HuH-7 (cell line): ENCODE measurements around the gene SMG9.
A peak's percentile ranks its signal among the peaks of the same experiment; 100 is the strongest.

ENCODE experiments used
- DNase-seq: peaks from one replicate; pipeline ENCODE4 v3.0.0; 2011; ENCODE audit warnings: low spot score

The SMG9 gene, protein sequence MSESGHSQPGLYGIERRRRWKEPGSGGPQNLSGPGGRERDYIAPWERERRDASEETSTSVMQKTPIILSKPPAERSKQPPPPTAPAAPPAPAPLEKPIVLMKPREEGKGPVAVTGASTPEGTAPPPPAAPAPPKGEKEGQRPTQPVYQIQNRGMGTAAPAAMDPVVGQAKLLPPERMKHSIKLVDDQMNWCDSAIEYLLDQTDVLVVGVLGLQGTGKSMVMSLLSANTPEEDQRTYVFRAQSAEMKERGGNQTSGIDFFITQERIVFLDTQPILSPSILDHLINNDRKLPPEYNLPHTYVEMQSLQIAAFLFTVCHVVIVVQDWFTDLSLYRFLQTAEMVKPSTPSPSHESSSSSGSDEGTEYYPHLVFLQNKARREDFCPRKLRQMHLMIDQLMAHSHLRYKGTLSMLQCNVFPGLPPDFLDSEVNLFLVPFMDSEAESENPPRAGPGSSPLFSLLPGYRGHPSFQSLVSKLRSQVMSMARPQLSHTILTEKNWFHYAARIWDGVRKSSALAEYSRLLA

DNA sequence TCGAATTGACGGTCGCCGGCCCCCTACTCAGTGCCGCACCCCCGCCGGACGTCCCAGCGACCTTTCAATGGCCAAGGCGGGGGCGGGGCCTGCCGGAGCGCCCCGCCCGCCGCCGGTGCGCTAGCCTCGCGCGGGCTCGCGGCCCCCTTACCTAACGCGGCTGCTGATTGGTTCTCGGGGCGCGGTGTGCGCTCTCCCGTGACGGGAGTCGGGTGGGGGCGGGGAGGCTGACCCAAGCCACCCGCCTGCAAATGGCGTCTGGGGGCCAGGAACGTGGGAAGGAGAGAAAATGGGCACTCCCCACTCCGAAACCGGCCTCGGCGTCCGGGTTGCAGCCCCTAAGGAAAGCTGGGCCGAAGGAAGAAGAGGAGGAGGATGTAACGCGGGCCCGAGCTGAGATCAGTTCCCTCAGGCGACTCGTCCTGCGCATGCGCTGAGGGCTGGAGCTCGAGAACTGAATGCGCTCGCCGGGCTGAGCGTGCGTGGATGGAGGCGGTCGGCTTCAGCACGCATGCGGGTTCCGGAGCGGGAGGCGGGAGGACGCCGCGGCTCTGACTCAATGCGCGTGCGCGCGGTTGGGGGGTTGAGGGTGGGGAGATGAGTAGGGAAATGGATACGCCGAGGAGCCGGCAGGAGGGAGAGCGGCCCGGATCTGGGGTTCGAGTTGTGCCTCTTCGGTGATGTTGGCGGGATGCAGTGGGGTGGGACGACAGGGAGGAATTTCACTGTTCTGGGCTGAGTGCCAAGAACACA lies at the start of gene SMG9:
TSS of gene SMG9 (minus strand) at position 460 of the 753 bp plus-strand sequence. CDS start 4,221 bp downstream, outside the sequence.
- peak; percentile 97 for DNase-seq

GRCh38 chr19:43804432-43804831 lies 49.7 kb upstream of the SMG9 start:
- no peak for DNase-seq

DNA sequence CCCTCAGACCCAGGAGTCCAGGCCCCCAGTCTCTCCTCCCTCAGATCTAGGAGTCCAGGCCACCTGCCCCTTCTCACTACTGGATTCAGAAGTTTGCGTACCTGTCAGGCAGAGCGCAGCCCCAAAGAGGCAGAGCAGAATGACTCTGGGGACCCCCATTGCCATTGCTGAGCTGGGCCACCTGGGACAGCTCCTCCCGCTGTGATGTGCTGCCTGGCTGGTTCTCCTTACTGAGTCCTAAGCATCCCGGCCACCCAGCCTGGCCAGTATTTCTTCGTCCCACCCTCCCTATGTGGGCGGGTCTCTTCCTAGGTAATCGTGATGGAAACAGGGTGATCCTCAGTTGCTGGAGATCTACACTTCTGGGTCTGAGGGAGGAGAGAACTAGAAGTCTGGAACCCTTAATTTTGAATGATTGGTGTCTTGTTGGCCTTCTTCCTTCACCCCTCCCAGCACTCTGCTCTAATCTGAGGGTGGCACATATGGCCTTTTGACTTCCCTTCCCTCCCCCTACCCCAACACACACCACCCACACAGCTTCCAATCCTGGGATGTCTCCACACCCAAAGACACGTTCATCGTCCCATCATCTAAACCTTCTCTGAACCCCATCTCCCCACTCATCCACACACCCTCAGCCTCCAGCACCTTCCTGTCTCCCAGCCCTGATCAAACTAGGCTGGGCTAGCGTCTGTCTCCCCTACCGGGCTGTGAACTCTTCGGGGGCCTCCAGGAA lies 47.6 kb upstream of the SMG9 start, which contains the start of gene LYPD5:
TSS of gene LYPD5 (minus strand) at position 232 of the 736 bp plus-strand sequence. CDS start at position 165, 67 bp downstream.
- no peak for DNase-seq

DNA sequence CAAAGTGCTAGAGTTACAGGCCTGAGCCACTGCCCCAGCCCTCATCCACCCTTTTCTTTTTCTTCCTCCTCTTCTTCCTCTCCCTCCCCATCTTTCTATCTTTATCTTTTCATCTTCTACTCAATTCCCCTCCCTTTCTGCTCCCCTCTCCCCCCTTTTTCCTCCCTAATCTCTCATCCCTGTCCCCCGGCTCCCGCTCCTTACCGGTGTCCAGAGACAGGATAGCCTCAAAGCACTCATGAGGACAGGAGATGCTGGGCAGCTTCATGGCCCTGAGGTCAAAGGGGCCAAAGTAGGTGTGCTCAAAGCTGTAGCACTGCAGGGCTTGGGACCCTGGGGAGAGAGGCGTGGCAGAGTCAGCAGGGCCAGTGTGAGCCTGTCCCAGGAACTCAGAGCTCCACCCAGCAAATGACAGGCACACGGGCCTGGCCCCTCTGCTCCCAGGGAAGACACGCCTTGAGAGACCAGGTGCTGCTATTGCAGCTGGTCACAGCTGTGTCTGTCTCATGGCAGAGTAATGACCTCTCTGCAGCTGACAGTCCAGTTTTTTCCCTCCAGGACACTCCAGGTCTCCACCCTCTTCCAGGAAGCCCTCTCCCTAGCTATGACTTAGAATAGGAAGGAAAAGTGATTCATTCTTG lies 44.9 kb upstream of the SMG9 start:
- no peak for DNase-seq

DNA sequence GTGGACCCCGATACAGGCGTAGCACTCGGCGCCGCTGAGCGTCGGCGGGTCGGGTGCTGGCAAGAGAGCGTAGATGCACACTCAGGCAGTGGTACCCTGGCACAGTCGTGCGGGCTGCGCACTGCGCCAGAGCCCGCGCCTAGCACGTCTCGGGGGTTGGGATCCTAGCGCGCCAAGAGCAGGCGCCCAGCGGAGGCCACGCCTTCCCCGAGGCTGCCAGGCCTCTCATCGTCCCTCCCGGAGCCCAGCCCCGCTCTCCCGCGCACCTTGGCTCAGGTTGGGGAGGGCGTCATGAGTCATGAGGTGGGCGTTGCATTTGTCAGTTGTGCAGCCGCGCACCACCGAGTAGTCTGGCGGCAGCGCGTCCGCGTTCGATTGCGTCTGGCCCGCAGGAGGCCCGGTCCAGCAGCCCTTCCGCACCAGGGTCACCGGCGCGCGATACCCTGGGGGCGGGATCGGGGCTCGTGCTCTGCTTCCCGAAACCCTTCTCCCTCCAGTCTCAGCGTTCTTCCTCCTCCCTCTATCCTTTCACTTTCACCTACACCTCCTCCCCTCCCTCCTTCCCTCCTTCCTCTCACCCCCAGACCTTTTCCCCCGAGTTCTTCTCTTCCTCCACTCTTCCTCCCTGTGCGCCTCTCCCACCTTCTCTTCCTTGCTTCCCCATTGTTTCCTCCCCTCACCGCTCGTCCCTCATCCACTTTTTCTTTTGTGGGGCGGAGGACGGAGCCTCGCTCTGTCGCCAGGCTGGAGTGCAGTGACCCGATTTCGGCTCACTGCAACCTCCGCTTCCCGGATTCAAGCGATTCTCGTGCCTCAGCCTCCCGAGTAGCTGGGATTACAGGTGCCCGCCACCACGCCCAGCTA lies 44.0 kb upstream of the SMG9 start:
- DNase-seq = no peak

DNA sequence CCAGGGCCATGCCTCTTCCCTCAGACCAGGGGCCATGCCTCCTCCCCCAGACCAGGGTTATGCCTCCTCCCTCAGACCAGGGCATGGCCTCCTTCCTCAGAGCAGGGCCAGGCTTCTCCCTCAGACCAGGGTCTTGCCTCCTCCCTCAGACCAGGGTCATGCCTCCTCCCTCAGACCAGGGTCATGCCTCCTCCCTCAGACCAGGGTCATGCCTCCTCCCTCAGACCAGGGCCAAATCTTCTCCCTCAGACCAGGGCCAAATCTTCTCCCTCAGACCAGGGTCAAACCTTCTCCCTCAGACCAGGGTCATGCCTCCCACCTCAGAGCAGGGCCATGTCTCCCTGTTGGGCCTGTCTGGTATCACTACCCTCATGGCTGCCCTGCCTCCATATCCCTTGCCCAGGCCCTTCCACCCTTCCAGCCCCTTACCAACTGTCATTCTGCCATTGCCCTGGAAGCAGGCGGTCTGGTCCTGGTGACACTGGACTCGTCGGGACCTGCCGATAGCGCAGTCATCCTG lies 43.3 kb upstream of the SMG9 start:
- no peak for DNase-seq

DNA sequence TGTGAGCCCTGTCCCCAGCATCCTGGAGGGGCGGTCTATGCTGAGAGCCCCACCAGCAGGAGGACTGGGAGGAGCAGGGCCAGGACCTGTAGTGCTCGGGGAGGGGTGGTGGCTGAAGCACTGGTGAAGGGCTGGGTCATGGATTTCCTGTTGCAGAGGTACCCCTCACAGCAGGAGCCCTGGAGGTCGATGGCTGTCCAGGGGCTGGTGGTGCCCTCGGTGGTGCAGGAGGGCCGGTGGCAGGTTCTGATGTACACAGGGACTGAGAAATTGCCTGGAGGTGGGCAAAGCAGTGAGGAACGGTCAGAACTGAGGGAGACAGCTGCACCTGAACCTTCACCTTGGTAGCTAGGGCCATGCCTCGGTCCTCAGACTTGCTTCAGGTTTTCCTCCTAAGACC lies 42.8 kb upstream of the SMG9 start:
- DNase-seq = no peak

DNA sequence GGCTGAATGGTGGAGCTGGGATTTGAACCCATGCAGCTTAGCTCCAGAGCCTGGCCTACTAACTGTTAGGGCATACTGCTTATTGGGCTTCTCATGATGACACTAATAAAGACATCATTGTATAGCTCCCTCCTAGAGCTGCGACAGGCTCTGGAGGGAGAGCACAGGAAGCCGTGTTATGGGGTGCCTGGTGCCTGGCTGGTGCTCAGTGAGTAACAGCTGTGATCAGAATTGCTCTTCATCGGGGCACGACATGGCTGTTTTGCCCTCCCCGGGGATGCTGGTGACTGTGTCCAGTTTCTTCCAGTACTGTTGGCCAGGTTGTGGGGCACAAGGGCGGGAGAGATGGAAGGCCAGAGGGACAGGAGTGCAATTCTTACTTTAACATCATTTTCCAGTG lies 42.4 kb upstream of the SMG9 start:
- DNase-seq = no peak

DNA sequence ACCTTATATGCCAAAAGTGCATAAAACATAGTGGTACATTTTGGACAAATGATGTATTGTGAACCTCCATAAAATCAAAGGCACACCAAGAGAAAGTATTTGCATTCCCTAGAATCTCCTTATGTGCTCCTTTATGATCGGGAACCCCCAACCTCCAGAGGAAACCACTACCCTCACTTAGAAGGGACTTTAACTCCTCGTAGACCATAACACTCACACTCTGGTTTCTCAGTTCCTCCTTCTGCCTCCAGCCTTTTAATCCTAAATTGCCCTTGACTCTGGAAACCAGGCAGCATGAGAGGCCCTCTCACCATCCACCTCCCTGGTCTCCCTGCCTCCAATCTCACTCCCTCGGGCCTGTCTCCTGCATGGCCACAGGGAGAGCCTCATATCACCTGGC lies 35.8 kb upstream of the SMG9 start:
- no peak for DNase-seq

DNA sequence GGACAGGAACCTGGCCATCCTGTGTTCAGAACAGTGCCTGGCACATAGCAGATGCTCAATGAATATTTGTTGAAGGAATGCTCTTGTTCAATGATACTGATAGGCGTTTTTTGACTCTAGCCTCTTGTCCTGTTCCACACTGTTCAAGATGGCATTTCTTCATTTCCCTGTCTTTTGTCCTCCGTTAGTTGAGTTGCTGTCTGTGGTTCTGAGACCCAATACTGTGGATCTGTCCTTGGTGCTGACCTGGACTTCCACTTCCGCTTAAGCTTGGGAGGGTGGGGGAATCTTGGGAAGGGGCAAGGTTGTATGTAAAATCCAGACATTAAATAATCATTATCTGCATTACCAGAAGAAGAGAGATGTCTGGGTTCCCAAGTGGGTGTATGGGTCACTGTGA lies 34.3 kb upstream of the SMG9 start:
- DNase-seq = no peak

- DNase-seq = no peak
Measured at GRCh38 chr19:43786665-43787064, 31.9 kb upstream of the SMG9 start.

- peak; percentile 84 for DNase-seq
Measured at GRCh38 chr19:43784981-43785808, 30.4 kb upstream of the SMG9 start.

DNA sequence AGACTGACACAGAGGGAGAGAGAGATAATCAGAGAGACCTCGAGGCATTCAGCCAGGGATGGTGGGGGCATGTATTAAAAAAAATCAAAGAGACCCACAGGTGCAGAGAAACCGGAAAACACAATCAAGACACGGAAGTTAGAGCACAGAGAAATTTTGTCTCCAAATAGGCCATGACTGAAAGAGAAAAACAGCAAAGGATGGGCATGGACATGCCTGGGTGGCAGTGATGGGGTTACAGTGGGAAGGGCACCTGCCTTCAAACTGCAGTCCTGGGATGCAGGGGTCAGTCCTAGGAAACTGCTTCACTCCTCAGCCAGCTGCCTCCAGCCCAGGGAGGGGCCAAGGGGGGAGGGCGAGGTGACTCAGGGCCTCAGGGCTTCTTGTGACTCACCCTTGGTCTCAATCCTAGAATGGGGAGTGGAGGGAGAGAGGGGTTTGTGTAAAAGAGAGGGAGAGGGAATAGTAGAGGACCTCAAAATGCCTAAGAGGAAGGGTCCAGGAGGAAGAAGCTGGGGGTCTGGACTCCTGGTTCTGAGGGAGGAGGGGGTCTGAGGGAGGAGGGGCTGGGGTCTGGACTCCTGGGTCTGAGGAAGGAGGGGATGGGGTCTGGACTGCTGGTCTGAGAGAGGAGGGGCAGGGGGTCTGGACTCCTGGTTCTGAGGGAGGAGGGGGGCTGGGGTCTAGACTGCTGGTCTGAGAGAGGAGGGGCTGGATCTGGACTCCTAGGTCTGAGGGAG lies 29.6 kb upstream of the SMG9 start:
- DNase-seq = no peak

DNA sequence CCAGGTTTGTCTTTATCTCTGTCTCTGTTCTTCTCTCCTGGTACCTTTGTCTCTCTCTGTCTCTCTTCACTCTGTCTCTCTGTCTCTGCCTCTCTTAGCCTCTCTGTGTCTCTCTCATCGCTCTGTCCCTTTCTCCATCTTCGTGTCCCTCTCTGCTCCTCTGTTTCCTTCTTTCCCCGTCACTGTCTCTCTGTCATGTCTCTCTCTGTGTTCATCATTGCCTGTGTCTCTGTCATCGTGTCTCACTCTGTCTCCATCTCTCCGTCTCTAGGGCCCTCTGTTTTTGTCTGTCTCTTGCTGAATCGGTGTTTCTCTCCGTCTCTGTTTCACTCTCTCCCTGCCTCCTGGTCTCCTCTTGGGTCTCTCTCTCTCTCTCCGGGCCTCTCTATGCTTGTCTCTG lies 28.9 kb upstream of the SMG9 start:
- no peak for DNase-seq

- DNase-seq = no peak
Measured at GRCh38 chr19:43782689-43783231, 28.0 kb upstream of the SMG9 start.

- no peak for DNase-seq
Measured at GRCh38 chr19:43782311-43782660, 27.5 kb upstream of the SMG9 start.

DNA sequence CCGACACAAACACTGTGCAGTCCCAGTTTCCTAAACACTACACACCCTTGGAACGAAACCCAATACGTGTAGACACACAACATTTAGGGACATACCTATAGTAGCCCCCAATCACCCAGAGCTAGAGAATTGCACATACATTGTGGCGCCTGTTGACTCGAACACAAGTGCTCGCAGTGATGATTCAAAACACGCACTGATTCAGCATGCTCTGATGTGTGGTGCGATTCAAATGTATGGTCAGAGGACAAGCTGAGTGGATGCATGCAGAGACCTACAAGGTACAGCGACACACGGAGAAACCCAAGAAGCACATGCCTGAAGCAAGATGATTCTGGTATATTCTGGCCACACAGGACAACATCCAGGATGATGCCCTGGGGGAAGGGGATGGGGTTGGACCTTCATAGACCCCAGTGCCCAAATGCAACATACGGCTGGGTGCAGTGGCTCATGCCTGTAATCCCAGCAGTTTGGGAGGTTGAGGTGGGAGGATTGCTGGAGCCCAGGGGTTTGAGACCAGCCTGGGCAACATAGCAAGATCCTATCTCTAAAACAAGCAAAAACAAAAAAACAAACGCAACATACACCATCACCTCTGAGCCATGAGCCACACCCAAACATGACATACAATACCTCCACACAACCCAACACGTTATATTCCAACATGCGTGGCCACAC lies 27.0 kb upstream of the SMG9 start:
- no peak for DNase-seq
